ENCODE measurements around the gene SLC10A1.

DNA sequence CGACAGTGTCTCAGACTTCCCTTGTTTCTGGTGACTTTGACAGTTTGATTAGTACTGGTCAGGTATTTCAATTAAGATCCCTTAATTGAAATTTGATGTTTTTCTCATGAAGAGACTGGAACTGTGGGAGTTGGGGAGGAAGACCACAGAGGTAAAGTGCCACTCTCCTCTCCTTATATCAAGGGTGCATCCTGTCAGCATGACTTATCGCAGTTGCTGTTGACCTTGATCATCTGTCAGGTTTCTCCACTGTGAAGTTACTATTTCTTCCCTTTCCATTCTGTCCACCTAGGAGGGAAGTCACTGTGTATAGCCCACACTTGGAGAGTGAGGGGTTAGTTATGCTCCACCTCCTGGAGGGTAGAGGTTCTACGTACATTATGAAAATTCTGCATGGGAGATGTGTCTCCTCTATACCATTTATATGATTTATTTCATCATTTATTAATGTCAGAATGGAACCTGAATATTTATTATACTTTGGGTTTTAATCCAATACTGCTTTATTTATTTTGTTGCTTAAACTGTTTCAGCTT lies 41.9 kb upstream of the SLC10A1 start:
- TF ChIP-seq, protein P1, sequence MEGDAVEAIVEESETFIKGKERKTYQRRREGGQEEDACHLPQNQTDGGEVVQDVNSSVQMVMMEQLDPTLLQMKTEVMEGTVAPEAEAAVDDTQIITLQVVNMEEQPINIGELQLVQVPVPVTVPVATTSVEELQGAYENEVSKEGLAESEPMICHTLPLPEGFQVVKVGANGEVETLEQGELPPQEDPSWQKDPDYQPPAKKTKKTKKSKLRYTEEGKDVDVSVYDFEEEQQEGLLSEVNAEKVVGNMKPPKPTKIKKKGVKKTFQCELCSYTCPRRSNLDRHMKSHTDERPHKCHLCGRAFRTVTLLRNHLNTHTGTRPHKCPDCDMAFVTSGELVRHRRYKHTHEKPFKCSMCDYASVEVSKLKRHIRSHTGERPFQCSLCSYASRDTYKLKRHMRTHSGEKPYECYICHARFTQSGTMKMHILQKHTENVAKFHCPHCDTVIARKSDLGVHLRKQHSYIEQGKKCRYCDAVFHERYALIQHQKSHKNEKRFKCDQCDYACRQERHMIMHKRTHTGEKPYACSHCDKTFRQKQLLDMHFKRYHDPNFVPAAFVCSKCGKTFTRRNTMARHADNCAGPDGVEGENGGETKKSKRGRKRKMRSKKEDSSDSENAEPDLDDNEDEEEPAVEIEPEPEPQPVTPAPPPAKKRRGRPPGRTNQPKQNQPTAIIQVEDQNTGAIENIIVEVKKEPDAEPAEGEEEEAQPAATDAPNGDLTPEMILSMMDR (conservative IDR thresholded peaks at IDR 0.05; ENCODE audit: low read length), result peak; percentile 39
- no peak for TF ChIP-seq EZH2phosphoT487 (IDR thresholded peaks at IDR 0.05; ENCODE audit: borderline replicate concordance)
